Liver (tissue), 9 donors: ENCODE results near the gene LGALS9. TPM values are rescaled to one million over a fixed set of nuclear protein-coding genes. Genes with fewer than 3 reads are reported as not detected.
"Not testable (repeated sequence)": the region's sequence is repeated elsewhere in the genome, so short reads cannot be mapped to it uniquely, and the experiment has no call there.

Experiments
- DNase-seq: peaks from one replicate; pipeline ENCODE4 v3.0.0-alpha.2; 2017; ENCODE audit warnings: low spot score
- H3K27ac ChIP-seq, 2 donors: one replicate each; pipeline ENCODE4 v1.7.0; 2013; ENCODE audit warnings: inconsistent platforms in 2 of 2, low read length in 2 of 2, control low read depth in 1 of 2, low read depth in 1 of 2, mild to moderate bottlenecking in 1 of 2
- H3K27me3 ChIP-seq, 4 donors: one replicate each; pipeline versions ENCODE4 v1.6.1 to v1.7.0; 2013; ENCODE audit warnings: low read length in 3 of 4, inconsistent platforms in 1 of 4, mild to moderate bottlenecking in 1 of 4, moderate library complexity in 1 of 4; ENCODE audit not compliant: control insufficient read depth in 4 of 4, insufficient read depth in 4 of 4
- H3K36me3 ChIP-seq, 4 donors: one replicate each; pipeline versions ENCODE4 v1.6.1 to v1.7.0; 2013; ENCODE audit warnings: low read length in 3 of 4, mild to moderate bottlenecking in 3 of 4, low read depth in 1 of 4, moderate library complexity in 1 of 4; ENCODE audit not compliant: control insufficient read depth in 4 of 4, insufficient read depth in 3 of 4
- H3K4me1 ChIP-seq, 4 donors: one replicate each; pipeline versions ENCODE4 v1.6.1 to v1.7.0; 2013; ENCODE audit warnings: low read length in 3 of 4, mild to moderate bottlenecking in 3 of 4, moderate library complexity in 1 of 4; ENCODE audit not compliant: control insufficient read depth in 4 of 4, insufficient read depth in 4 of 4
- H3K4me3 ChIP-seq, 3 donors: one replicate each; pipeline versions ENCODE4 v1.6.1 to v1.7.0; 2013; ENCODE audit warnings: low read length in 3 of 3, control low read depth in 1 of 3, low read depth in 1 of 3, mild to moderate bottlenecking in 1 of 3
- H3K9ac ChIP-seq, 2 donors: one replicate each; pipeline ENCODE4 v1.7.0; 2013; ENCODE audit warnings: low read length in 2 of 2, mild to moderate bottlenecking in 2 of 2, moderate library complexity in 2 of 2, control low read depth in 1 of 2, low read depth in 1 of 2
- H3K9me3 ChIP-seq, 4 donors: one replicate each; pipeline versions ENCODE4 v1.6.1 to v1.7.0; 2013; ENCODE audit warnings: low read length in 3 of 4; ENCODE audit not compliant: control insufficient read depth in 4 of 4
- EGR1 ChIP-seq, 2 donors: IDR thresholded peaks; 2 replicates each; pipeline ENCODE4 v1.6.1; 2016 to 2018; ENCODE audit warnings: antibody characterized with exemption in 2 of 2, low read depth in 2 of 2
- FOXA2 ChIP-seq: IDR thresholded peaks from 2 replicates; pipeline ENCODE4 v1.6.1; 2016; ENCODE audit warnings: antibody characterized with exemption
- NR2F2 ChIP-seq: IDR thresholded peaks from 2 replicates; pipeline ENCODE4 v1.6.1; 2016; ENCODE audit warnings: antibody characterized with exemption
- RAD21 ChIP-seq, 2 donors: IDR thresholded peaks; 2 replicates each; pipeline ENCODE4 v1.6.1; 2016; ENCODE audit warnings: antibody characterized with exemption in 2 of 2, mild to moderate bottlenecking in 2 of 2
- RXRA ChIP-seq, 2 donors: IDR thresholded peaks; 2 replicates each; pipeline ENCODE4 v1.6.1; 2017 to 2018; ENCODE audit warnings: antibody characterized with exemption in 2 of 2, mild to moderate bottlenecking in 1 of 2
- SP1 ChIP-seq: IDR thresholded peaks from 2 replicates; pipeline ENCODE4 v1.6.1; 2018; ENCODE audit warnings: antibody characterized with exemption, mild to moderate bottlenecking
- TAF1 ChIP-seq: conservative IDR thresholded peaks from 2 replicates; pipeline ENCODE4 v1.6.1; 2016; ENCODE audit warnings: antibody characterized with exemption, mild to moderate bottlenecking
- YY1 ChIP-seq: IDR thresholded peaks from 2 replicates; pipeline ENCODE4 v1.6.1; 2016; ENCODE audit warnings: antibody characterized with exemption, mild to moderate bottlenecking
- ZBTB33 ChIP-seq: IDR thresholded peaks from 2 replicates; pipeline ENCODE4 v1.6.1; 2016; ENCODE audit warnings: antibody characterized with exemption
- WGBS: extraction: QIAGEN DNeasy Blood & Tissue Kit; methylation state at CpG from one replicate; pipeline ENCODE4 v1.1.7; 2013; 5-methylcytosine and 5-hydroxymethylcytosine counted together
- polyA plus RNA-seq, 2 donors: library from polyadenylated mRNA; stranded (reverse) in 1 of 2; unstranded in 1 of 2; fragments of 200-250 nt in 1 of 2; fragments of >200 nt in 1 of 2; fragmentation: Nextera tagmentation in 1 of 2; extraction: Ambion mirVana in 1 of 2; gene quantifications; one replicate each; pipeline versions ENCODE4 v1.2.1 to v1.2.3, GENCODE V29; 2013 to 2015
- total RNA-seq, 2 donors: library from RNA; depleted of rRNA; stranded (reverse); fragments of >200 nt; gene quantifications; one replicate each; pipeline ENCODE4 v1.2.3, GENCODE V29; 2014
- TF ChIP-seq, protein P1 (sequence below): IDR thresholded peaks from 2 replicates; pipeline ENCODE4 v1.6.1; 2016; ENCODE audit warnings: antibody characterized with exemption
- TF ChIP-seq, protein P2 (sequence below): IDR thresholded peaks from 2 replicates; pipeline ENCODE4 v1.6.1; 2016; ENCODE audit warnings: antibody characterized with exemption
- TF ChIP-seq, protein P3 (sequence below): fragments of 150-350 bp; IDR thresholded peaks from 2 replicates; pipeline ENCODE4 v1.5.1; 2017; ENCODE audit warnings: improper control_type of control experiment, low read depth, low read length; ENCODE audit not compliant: missing input control
- TF ChIP-seq, protein P4 (sequence below): IDR thresholded peaks from 2 replicates; pipeline ENCODE4 v1.6.1; 2016; ENCODE audit warnings: antibody characterized with exemption, mild to moderate bottlenecking
- donor health status: healthy.
- donor health status: healthy.
- donor health status: healthy.
- donor health status: healthy.
- donor health status: healthy.

The LGALS9 gene
- total and polyA plus RNA-seq, 4 donors: 6.1 to 24.7 (median 13.5) TPM

DNA sequence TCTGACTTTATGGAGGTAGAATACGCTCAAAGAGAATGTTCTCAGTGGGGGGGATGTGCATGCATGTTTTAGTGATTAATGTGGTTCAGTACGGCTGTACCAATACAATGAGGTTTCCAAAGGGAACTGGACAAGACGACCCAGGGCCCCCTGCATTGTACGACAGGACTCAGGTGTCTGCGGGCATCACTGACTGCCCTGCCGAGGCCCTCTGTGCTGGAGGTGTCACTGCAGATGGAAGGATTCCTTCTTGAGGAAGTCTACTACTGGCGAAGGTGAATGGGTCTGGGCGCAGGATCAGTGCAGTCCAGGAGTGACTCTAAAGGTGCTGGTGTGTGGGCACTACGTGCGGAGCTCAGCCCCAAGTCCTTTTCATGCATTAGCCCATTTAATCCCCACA, 3.5 kb upstream of the LGALS9 start:
- no peaks in the 10 kb centered on the region for H3K4me1 ChIP-seq
- no peak overlapping the region for H3K4me3 ChIP-seq
- 91% methylated on average over 10 of the region's 10 CpGs for WGBS
- DNase-seq: no peak
- H3K36me3 ChIP-seq: peaks cover 0 to 10% (median 7%) of the 10 kb centered on the region in 4 donors
- no peaks in the 10 kb centered on the region for H3K9me3 ChIP-seq
- TF ChIP-seq, protein P1, sequence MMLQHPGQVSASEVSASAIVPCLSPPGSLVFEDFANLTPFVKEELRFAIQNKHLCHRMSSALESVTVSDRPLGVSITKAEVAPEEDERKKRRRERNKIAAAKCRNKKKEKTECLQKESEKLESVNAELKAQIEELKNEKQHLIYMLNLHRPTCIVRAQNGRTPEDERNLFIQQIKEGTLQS: no peak
- TF ChIP-seq NR2F2: no peak
- no peak for TF ChIP-seq YY1
- no peak for TF ChIP-seq EGR1 (IDR thresholded peaks at IDR 0.05; ENCODE audit: low read depth in 2 of 2)
- TF ChIP-seq, protein P2, sequence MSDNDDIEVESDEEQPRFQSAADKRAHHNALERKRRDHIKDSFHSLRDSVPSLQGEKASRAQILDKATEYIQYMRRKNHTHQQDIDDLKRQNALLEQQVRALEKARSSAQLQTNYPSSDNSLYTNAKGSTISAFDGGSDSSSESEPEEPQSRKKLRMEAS: no peak
- TF ChIP-seq, protein P3, sequence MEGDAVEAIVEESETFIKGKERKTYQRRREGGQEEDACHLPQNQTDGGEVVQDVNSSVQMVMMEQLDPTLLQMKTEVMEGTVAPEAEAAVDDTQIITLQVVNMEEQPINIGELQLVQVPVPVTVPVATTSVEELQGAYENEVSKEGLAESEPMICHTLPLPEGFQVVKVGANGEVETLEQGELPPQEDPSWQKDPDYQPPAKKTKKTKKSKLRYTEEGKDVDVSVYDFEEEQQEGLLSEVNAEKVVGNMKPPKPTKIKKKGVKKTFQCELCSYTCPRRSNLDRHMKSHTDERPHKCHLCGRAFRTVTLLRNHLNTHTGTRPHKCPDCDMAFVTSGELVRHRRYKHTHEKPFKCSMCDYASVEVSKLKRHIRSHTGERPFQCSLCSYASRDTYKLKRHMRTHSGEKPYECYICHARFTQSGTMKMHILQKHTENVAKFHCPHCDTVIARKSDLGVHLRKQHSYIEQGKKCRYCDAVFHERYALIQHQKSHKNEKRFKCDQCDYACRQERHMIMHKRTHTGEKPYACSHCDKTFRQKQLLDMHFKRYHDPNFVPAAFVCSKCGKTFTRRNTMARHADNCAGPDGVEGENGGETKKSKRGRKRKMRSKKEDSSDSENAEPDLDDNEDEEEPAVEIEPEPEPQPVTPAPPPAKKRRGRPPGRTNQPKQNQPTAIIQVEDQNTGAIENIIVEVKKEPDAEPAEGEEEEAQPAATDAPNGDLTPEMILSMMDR: no peak
- TF ChIP-seq RXRA (IDR thresholded peaks at IDR 0.05): no peak
- TF ChIP-seq, protein P4, sequence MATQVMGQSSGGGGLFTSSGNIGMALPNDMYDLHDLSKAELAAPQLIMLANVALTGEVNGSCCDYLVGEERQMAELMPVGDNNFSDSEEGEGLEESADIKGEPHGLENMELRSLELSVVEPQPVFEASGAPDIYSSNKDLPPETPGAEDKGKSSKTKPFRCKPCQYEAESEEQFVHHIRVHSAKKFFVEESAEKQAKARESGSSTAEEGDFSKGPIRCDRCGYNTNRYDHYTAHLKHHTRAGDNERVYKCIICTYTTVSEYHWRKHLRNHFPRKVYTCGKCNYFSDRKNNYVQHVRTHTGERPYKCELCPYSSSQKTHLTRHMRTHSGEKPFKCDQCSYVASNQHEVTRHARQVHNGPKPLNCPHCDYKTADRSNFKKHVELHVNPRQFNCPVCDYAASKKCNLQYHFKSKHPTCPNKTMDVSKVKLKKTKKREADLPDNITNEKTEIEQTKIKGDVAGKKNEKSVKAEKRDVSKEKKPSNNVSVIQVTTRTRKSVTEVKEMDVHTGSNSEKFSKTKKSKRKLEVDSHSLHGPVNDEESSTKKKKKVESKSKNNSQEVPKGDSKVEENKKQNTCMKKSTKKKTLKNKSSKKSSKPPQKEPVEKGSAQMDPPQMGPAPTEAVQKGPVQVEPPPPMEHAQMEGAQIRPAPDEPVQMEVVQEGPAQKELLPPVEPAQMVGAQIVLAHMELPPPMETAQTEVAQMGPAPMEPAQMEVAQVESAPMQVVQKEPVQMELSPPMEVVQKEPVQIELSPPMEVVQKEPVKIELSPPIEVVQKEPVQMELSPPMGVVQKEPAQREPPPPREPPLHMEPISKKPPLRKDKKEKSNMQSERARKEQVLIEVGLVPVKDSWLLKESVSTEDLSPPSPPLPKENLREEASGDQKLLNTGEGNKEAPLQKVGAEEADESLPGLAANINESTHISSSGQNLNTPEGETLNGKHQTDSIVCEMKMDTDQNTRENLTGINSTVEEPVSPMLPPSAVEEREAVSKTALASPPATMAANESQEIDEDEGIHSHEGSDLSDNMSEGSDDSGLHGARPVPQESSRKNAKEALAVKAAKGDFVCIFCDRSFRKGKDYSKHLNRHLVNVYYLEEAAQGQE: no peak
- no peak for TF ChIP-seq SP1
- TF ChIP-seq RAD21 (IDR thresholded peaks at IDR 0.05): no peak
- no peak for TF ChIP-seq FOXA2
- no peak for TF ChIP-seq TAF1
- TF ChIP-seq ZBTB33: no peak
- H3K9ac ChIP-seq: no peak overlapping the region
- no peak overlapping the region for H3K27ac ChIP-seq
- H3K27me3 ChIP-seq: no peaks in the 10 kb centered on the region

DNA sequence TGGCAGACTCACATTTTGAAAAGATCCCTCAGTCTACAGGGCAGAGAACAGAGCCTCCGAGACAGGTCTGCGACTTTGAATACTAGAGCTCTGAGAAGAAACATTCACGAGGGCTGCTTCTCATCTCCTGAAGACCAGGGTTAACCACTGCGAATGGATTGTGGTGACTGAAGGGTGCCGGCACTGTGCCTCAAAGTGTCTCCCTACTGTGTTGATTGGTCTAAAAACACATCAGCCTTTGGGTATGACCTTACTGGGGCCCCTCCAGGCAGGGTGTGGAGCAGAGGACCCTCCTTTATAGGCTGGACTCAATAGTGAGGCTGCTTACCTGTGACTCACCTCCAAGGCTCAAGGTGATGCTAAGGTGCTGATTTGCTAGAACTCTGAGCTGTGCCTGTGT, 2.6 kb upstream of the LGALS9 start:
- DNase-seq: no peak
- WGBS: 94% methylated on average over 5 of the region's 5 CpGs
- H3K27ac ChIP-seq: no peak overlapping the region

GRCh38 chr17:27629260-27629659, 1.7 kb upstream of the LGALS9 start:
- H3K4me1 ChIP-seq, DNase-seq, H3K27ac ChIP-seq, H3K9ac ChIP-seq, H3K9me3 ChIP-seq, H3K36me3 ChIP-seq, H3K4me3 ChIP-seq, H3K27me3 ChIP-seq: not testable (repeated sequence)
- WGBS: 91% methylated on average over 3 of the region's 3 CpGs

More for the DNA sequence above, 2.6 kb upstream of the LGALS9 start:
- Histone ChIP-seq H3K4me3 (no peak overlapping the region), H3K9me3 (no peaks in the 10 kb centered on the region), H3K9ac (no peak overlapping the region), H3K27me3 (no peaks in the 10 kb centered on the region), H3K4me1 (peaks cover 0 to 3% (median 0%) of the 10 kb centered on the region in 4 donors), H3K36me3 (peaks cover 0 to 6% (median 1%) of the 10 kb centered on the region in 4 donors)
- no peak for TF ChIP-seq NR2F2
- no peak for TF ChIP-seq FOXA2
- no peak for TF ChIP-seq EGR1 (IDR thresholded peaks at IDR 0.05; ENCODE audit: low read depth in 2 of 2)
- TF ChIP-seq, protein P2: no peak
- TF ChIP-seq RXRA (IDR thresholded peaks at IDR 0.05): no peak
